Loucy (cell line): ENCODE data around the gene RAP1GDS1.

Source experiments
- H2AFZ ChIP-seq: fragments of 200-600 bp; sonication (generic); 2 replicates; pipeline ENCODE4 v1.6.0; 2016; ENCODE audit warnings: antibody characterized with exemption, mild to moderate bottlenecking, low read length, moderate library complexity
- H3F3A ChIP-seq: fragments of 200-600 bp; 2 replicates; pipeline ENCODE4 v1.6.0; 2016; ENCODE audit warnings: antibody characterized with exemption, low read depth, mild to moderate bottlenecking
- H3K27me3 ChIP-seq: fragments of 200-600 bp; sonication (generic); 2 replicates; pipeline ENCODE4 v1.6.1; 2014; ENCODE audit warnings: low read length, mild to moderate bottlenecking; ENCODE audit not compliant: insufficient read depth, poor library complexity, severe bottlenecking
- H3K36me3 ChIP-seq: fragments of 200-600 bp; sonication (generic); 2 replicates; pipeline ENCODE4 v1.6.1; 2016; ENCODE audit warnings: low read length; ENCODE audit not compliant: insufficient read depth
- H3K4me1 ChIP-seq: fragments of 200-600 bp; sonication (generic); 2 replicates; pipeline ENCODE4 v1.5.1; 2014; ENCODE audit warnings: low read length, mild to moderate bottlenecking; ENCODE audit not compliant: insufficient read depth, poor library complexity, severe bottlenecking
- H3K4me2 ChIP-seq: fragments of 200-600 bp; sonication (generic); 2 replicates; pipeline ENCODE4 v1.6.0; 2014; ENCODE audit warnings: antibody characterized with exemption, low read length, low read depth, mild to moderate bottlenecking; ENCODE audit not compliant: poor library complexity, severe bottlenecking
- H3K4me3 ChIP-seq: fragments of 200-600 bp; sonication (generic); 2 replicates; pipeline ENCODE4 v1.5.1; 2014; ENCODE audit warnings: low read length, mild to moderate bottlenecking, mixed read lengths; ENCODE audit not compliant: poor library complexity, severe bottlenecking
- H3K79me2 ChIP-seq: fragments of 200-600 bp; sonication (generic); 2 replicates; pipeline ENCODE4 v1.6.1; 2014; ENCODE audit warnings: low read length; ENCODE audit not compliant: insufficient read depth
- H3K9ac ChIP-seq: fragments of 200-600 bp; sonication (generic); 2 replicates; pipeline ENCODE4 v1.6.0; 2014; ENCODE audit warnings: mild to moderate bottlenecking, low read depth, low read length, moderate library complexity; ENCODE audit not compliant: poor library complexity, severe bottlenecking
- H3K9me2 ChIP-seq: fragments of 200-600 bp; sonication (generic); replicated peaks from 2 replicates; pipeline ENCODE4 v1.6.1; 2016; ENCODE audit warnings: low read depth, low read length, mixed read lengths
- H3K9me3 ChIP-seq: fragments of 200-600 bp; sonication (generic); 2 replicates; pipeline ENCODE4 v1.6.1; 2014; ENCODE audit warnings: mild to moderate bottlenecking, antibody characterized with exemption, low read length, low read depth; ENCODE audit not compliant: insufficient read depth
- H4K20me1 ChIP-seq: fragments of 200-600 bp; sonication (generic); 2 replicates; pipeline ENCODE4 v1.6.0; 2014; ENCODE audit warnings: antibody characterized with exemption, low read length, mild to moderate bottlenecking; ENCODE audit not compliant: insufficient read depth, poor library complexity, severe bottlenecking
- CTCF ChIP-seq: fragments of 200-600 bp; sonication (generic); conservative IDR thresholded peaks from 2 replicates; pipeline ENCODE4 v1.5.1; 2014; ENCODE audit warnings: mild to moderate bottlenecking, antibody characterized with exemption, low read length
- EZH2phosphoT487 ChIP-seq: fragments of 200-600 bp; IDR thresholded peaks from 2 replicates; pipeline ENCODE4 v1.6.1; 2018; ENCODE audit warnings: antibody characterized with exemption, mild to moderate bottlenecking, moderate library complexity, borderline replicate concordance

RAP1GDS1 gene

GRCh38 chr4:98260047-98260578 lies 1.1 kb upstream of the RAP1GDS1 start:
- Histone ChIP-seq H3K79me2 (peaks cover 56% of the 10 kb centered on the region), H3K9me2 (no peaks in the 10 kb centered on the region), H3K4me2 (peak overlapping the region; percentile 81)

GRCh38 chr4:98261405-98262291 lies 464 bp downstream of the RAP1GDS1 start:
- Histone ChIP-seq H3F3A (no peaks in the 10 kb centered on the region), H3K27me3 (no peaks in the 10 kb centered on the region), H3K4me2 (peak overlapping the region; percentile 99), H4K20me1 (peaks cover 44% of the 10 kb centered on the region), H3K36me3 (no peaks in the 10 kb centered on the region), H3K79me2 (peaks cover 70% of the 10 kb centered on the region), H2AFZ (peak overlapping the region; percentile 71), H3K9me2 (no peaks in the 10 kb centered on the region), H3K9ac (peak overlapping the region; percentile 91), H3K9me3 (no peaks in the 10 kb centered on the region), H3K4me3 (peak overlapping the region; percentile 99), H3K4me1 (peaks cover 52% of the 10 kb centered on the region)
- no peak for TF ChIP-seq EZH2phosphoT487
- TF ChIP-seq CTCF: no peak

More at GRCh38 chr4:98260047-98260578, 1.1 kb upstream of the RAP1GDS1 start:
- Histone ChIP-seq H3K9me3 (no peaks in the 10 kb centered on the region), H3K36me3 (no peaks in the 10 kb centered on the region), H3K4me1 (peaks cover 39% of the 10 kb centered on the region), H3K4me3 (peak overlapping the region; percentile 90), H4K20me1 (peaks cover 32% of the 10 kb centered on the region), H3K9ac (peak overlapping the region; percentile 92), H3K27me3 (no peaks in the 10 kb centered on the region), H2AFZ (peak overlapping the region; percentile 89), H3F3A (no peaks in the 10 kb centered on the region)
- no peak for TF ChIP-seq EZH2phosphoT487
- no peak for TF ChIP-seq CTCF

GRCh38 chr4:98262431-98262830 lies 1.2 kb downstream of the RAP1GDS1 start:
- H3K79me2 ChIP-seq: peaks cover 78% of the 10 kb centered on the region
- peaks cover 55% of the 10 kb centered on the region for H3K4me1 ChIP-seq
- no peaks in the 10 kb centered on the region for H3F3A ChIP-seq
- TF ChIP-seq CTCF (no peak), EZH2phosphoT487 (no peak)
- no peaks in the 10 kb centered on the region for H3K27me3 ChIP-seq
- peak overlapping the region; percentile 99 for H3K4me3 ChIP-seq
- H3K9ac ChIP-seq: peak overlapping the region; percentile 91
- no peaks in the 10 kb centered on the region; the same call in 1 of the 2 replicates for H3K9me3 ChIP-seq
- no peak overlapping the region for H2AFZ ChIP-seq
- H3K4me2 ChIP-seq: peak overlapping the region; percentile 99
- peaks cover 51% of the 10 kb centered on the region for H4K20me1 ChIP-seq
- no peaks in the 10 kb centered on the region for H3K36me3 ChIP-seq
- H3K9me2 ChIP-seq: no peaks in the 10 kb centered on the region
